Measurements from ENCODE around the gene DNPH1.

DNPH1 gene

GRCh38 chr6:43263314-43264178 lies 34.3 kb upstream of the DNPH1 start:
- peak; percentile 68 to 76 for DNase-seq

GRCh38 chr6:43262780-43263313 lies 33.6 kb upstream of the DNPH1 start:
- DNase-seq = no peak

- no peak for DNase-seq
Observed at GRCh38 chr6:43262000-43262779, 32.9 kb upstream of the DNPH1 start.

- DNase-seq = no peak
Observed at GRCh38 chr6:43261198-43261597, 31.9 kb upstream of the DNPH1 start.

- DNase-seq = no peak
Observed at GRCh38 chr6:43260791-43261190, 31.5 kb upstream of the DNPH1 start.

- no peak for DNase-seq
Observed at GRCh38 chr6:43258807-43259686, 29.8 kb upstream of the DNPH1 start.

GRCh38 chr6:43258180-43258579 lies 28.9 kb upstream of the DNPH1 start:
- no peak for DNase-seq

- DNase-seq = no peak
Observed at GRCh38 chr6:43257367-43258145, 28.3 kb upstream of the DNPH1 start.

- DNase-seq = no peak
Observed at GRCh38 chr6:43256670-43257366, 27.5 kb upstream of the DNPH1 start.

- DNase-seq = no peak
Observed at GRCh38 chr6:43255408-43256054, 26.2 kb upstream of the DNPH1 start.

GRCh38 chr6:43254846-43255245 lies 25.6 kb upstream of the DNPH1 start:
- no peak for DNase-seq

- DNase-seq = no peak
Observed at GRCh38 chr6:43254138-43254817, 25.0 kb upstream of the DNPH1 start.

GRCh38 chr6:43253401-43253800 lies 24.1 kb upstream of the DNPH1 start:
- no peak for DNase-seq

- DNase-seq = no peak
Observed at GRCh38 chr6:43250992-43251373, 21.7 kb upstream of the DNPH1 start.

GRCh38 chr6:43248791-43249190 lies 19.5 kb upstream of the DNPH1 start:
- no peak for DNase-seq

- DNase-seq = no peak
Observed at GRCh38 chr6:43248101-43248500, 18.8 kb upstream of the DNPH1 start.

GRCh38 chr6:43247114-43247999 lies 18.1 kb upstream of the DNPH1 start:
- DNase-seq = peak; percentile 75 to 80

GRCh38 chr6:43246301-43247113 lies 17.2 kb upstream of the DNPH1 start:
- DNase-seq = no peak
